Endothelial cell of umbilical vein (primary cell): ENCODE results near the gene SLC35A4. TPM values are rescaled to one million over a fixed set of nuclear protein-coding genes. Genes with fewer than 3 reads are reported as not detected.
A peak's percentile ranks its signal among the peaks of the same experiment; 100 is the strongest.

Experiments used
- BruUV-seq: library from RNA; stranded (reverse); fragments of 400-500 nt; replicated peaks from 2 replicates; lab custom pipeline; 2021; lab: Mats Ljungman, UMichigan
- CTCF ChIA-PET: fragments of 300-600, 350-600 bp; sonication (Branson Sonifier 250); formaldehyde crosslinking; loops from one replicate; lab custom pipeline; 2021; ENCODE audit warnings: antibody characterized with exemption, inconsistent platforms; lab: Charles Lee
- POLR2A ChIA-PET: fragments of 300-600, 350-600 bp; sonication (Branson Sonifier 250); formaldehyde crosslinking; loops from one replicate; lab custom pipeline; 2021; ENCODE audit warnings: antibody characterized with exemption, inconsistent platforms; lab: Charles Lee
- DNase-seq: peaks from one replicate; pipeline ENCODE4 v3.0.0-alpha.2; 2011; ENCODE audit warnings: low read depth, low spot score
- FAIRE-seq: peaks from 2 replicates; lab custom pipeline; 2011; peaks lifted over from hg19 to GRCh38; lab: Jason Lieb, UNC
- H2AFZ ChIP-seq: 2 replicates; pipeline ENCODE4 v1.6.0; 2012; ENCODE audit warnings: low read depth, low read length, control low read depth, inconsistent platforms
- H3K27ac ChIP-seq: 2 replicates; pipeline ENCODE4 v1.5.1; 2011; ENCODE audit warnings: low read depth, mild to moderate bottlenecking, control low read depth, low read length, moderate library complexity; ENCODE audit not compliant: insufficient read depth
- H3K27me3 ChIP-seq, 2 experiments: 2 replicates each; pipeline versions ENCODE4 v1.6.0 to v1.6.1; 2011; ENCODE audit warnings: low read length in 2 of 2, mixed read lengths in 1 of 2; ENCODE audit not compliant: control insufficient read depth in 2 of 2, insufficient read depth in 2 of 2
- H3K36me3 ChIP-seq, 2 experiments: 2 replicates in 1 of 2; 3 replicates in 1 of 2; pipeline ENCODE4 v1.5.1; 2011; ENCODE audit warnings: low read length in 2 of 2, mild to moderate bottlenecking in 1 of 2, moderate library complexity in 1 of 2; ENCODE audit not compliant: control insufficient read depth in 2 of 2, insufficient read depth in 2 of 2; ENCODE audit errors: extremely low read depth in 1 of 2
- H3K4me1 ChIP-seq: 3 replicates; pipeline ENCODE4 v1.5.1; 2011; ENCODE audit warnings: mild to moderate bottlenecking, low read length; ENCODE audit not compliant: control insufficient read depth, insufficient read depth; ENCODE audit errors: extremely low read depth
- H3K4me2 ChIP-seq: 2 replicates; pipeline ENCODE4 v1.6.1; 2011; ENCODE audit warnings: low read length, control low read depth, mixed read lengths; ENCODE audit not compliant: insufficient read depth
- H3K4me3 ChIP-seq, 3 experiments: fragments of 200-600 bp in 1 of 3; sonication (generic), shearing (Covaris generic) in 1 of 3; replicated peaks in 1 of 3; 2 replicates each; pipeline ENCODE4 v1.5.1; 2011 to 2016; ENCODE audit warnings: control low read depth in 3 of 3, low read length in 3 of 3, mild to moderate bottlenecking in 2 of 3, inconsistent platforms in 1 of 3, low read depth in 1 of 3, moderate library complexity in 1 of 3; ENCODE audit not compliant: insufficient read depth in 1 of 3
- H3K79me2 ChIP-seq: 2 replicates; pipeline ENCODE4 v1.6.0; 2012; ENCODE audit warnings: low read length, inconsistent platforms; ENCODE audit not compliant: control insufficient read depth, insufficient read depth
- H3K9ac ChIP-seq: replicated peaks from 2 replicates; pipeline ENCODE3; 2011; ENCODE audit warnings: low read length, control low read depth; ENCODE audit not compliant: insufficient read depth; ENCODE audit errors: extremely low read depth
- H3K9me1 ChIP-seq: replicated peaks from 3 replicates; pipeline ENCODE4 v1.6.0; 2011; ENCODE audit warnings: mild to moderate bottlenecking, low read length; ENCODE audit not compliant: control insufficient read depth, insufficient read depth; ENCODE audit errors: extremely low read depth
- H3K9me3 ChIP-seq: replicated peaks from 2 replicates; pipeline ENCODE4 v1.5.1; 2012; ENCODE audit warnings: low read length, inconsistent platforms; ENCODE audit not compliant: control insufficient read depth, insufficient read depth
- H4K20me1 ChIP-seq: replicated peaks from 2 replicates; pipeline ENCODE3; 2011; ENCODE audit warnings: mild to moderate bottlenecking, low read length; ENCODE audit not compliant: control insufficient read depth, insufficient read depth; ENCODE audit errors: extremely low read depth
- CTCF ChIP-seq, 2 donors: IDR thresholded peaks; 1 replicate in 1 of 2; 2 replicates in 1 of 2; pipeline ENCODE4 v1.5.1; 2011; ENCODE audit warnings: low read length in 2 of 2, mild to moderate bottlenecking in 2 of 2, moderate library complexity in 2 of 2, control low read depth in 1 of 2, inconsistent platforms in 1 of 2, low read depth in 1 of 2; ENCODE audit not compliant: insufficient read depth in 1 of 2; ENCODE audit errors: extremely low read depth in 1 of 2
- EZH2 ChIP-seq: IDR thresholded peaks from 2 replicates; pipeline ENCODE4 v1.6.1; 2012; ENCODE audit warnings: borderline replicate concordance, low read depth, mild to moderate bottlenecking, moderate library complexity, low read length, inconsistent platforms; ENCODE audit not compliant: severe bottlenecking
- FOS ChIP-seq: IDR thresholded peaks from 2 replicates; pipeline ENCODE4 v1.6.1; 2011; ENCODE audit warnings: mild to moderate bottlenecking, low read length, moderate library complexity, borderline replicate concordance; ENCODE audit not compliant: insufficient read depth
- GATA2 ChIP-seq: IDR thresholded peaks from 2 replicates; pipeline ENCODE4 v1.7.0; 2011; ENCODE audit warnings: low read depth, mild to moderate bottlenecking, moderate library complexity, mixed read lengths, low read length; ENCODE audit not compliant: insufficient read length, insufficient read depth
- JUN ChIP-seq: IDR thresholded peaks from 2 replicates; pipeline ENCODE4 v1.6.1; 2011; ENCODE audit warnings: borderline replicate concordance, low read depth; ENCODE audit not compliant: insufficient read length, insufficient read depth
- MAX ChIP-seq: IDR thresholded peaks from 2 replicates; pipeline ENCODE4 v1.6.1; 2011; ENCODE audit not compliant: insufficient read depth, insufficient read length
- MYC ChIP-seq: IDR thresholded peaks from one replicate; pipeline ENCODE4 v1.6.1; 2011; ENCODE audit warnings: mild to moderate bottlenecking, low read depth, low read length
- POLR2A ChIP-seq: IDR thresholded peaks from 2 replicates; pipeline ENCODE4 v1.6.1; 2012; ENCODE audit warnings: low read depth, mild to moderate bottlenecking, control low read depth, low read length
- POLR2AphosphoS5 ChIP-seq: IDR thresholded peaks from 2 replicates; pipeline ENCODE4 v1.6.1; 2012; ENCODE audit warnings: low read depth, mild to moderate bottlenecking, control low read depth, low read length, moderate library complexity; ENCODE audit not compliant: insufficient read depth
- dilution Hi-C: fragments of 300-500 bp; cut with MboI; formaldehyde crosslinking; loops from one replicate; pipeline ENCODE4 v1.15.0; 2019; ENCODE audit warnings: low sequenced_read_pairs; ENCODE audit not compliant: extremely low pct_ligation_motif_present
- intact Hi-C: fragments of 100-400 bp; cut with micrococcal nuclease; formaldehyde crosslinking; loops from one replicate; pipeline ENCODE4 v1.10.0; 2022
- polyA plus RNA-seq, 4 experiments: library from polyadenylated mRNA; depleted of rRNA in 3 of 4; stranded (reverse) in 3 of 4; unstranded in 1 of 4; fragments of >200 nt; gene quantifications; 2 replicates each; pipeline versions ENCODE4 v1.2.1 to v1.2.3, GENCODE V29; 2011 to 2012; ENCODE audit warnings: missing spikeins in 1 of 4
- total RNA-seq: library from RNA; stranded (reverse); gene quantifications from 2 replicates; pipeline ENCODE4 v1.2.3, GENCODE V29; 2021

The SLC35A4 gene
- total and polyA plus RNA-seq, 2 donors (not counting 3 experiments of a cell fraction or from before 2014, with no cell fraction given) = 65.6 to 118 TPM

- Histone ChIP-seq H3K9ac (no peak overlapping the region), H3K9me3 (no peaks in the 10 kb centered on the region), H3K4me2 (no peak overlapping the region), H3K79me2 (peaks cover 29% of the 10 kb centered on the region), H3K4me1 (peaks cover 15% of the 10 kb centered on the region), H3K36me3 (no peaks in the 10 kb centered on the region), H4K20me1 (no peaks in the 10 kb centered on the region), H3K27ac (no peak overlapping the region), H2AFZ (no peak overlapping the region), H3K27me3 (no peaks in the 10 kb centered on the region), H3K4me3 (no peak overlapping the region), H3K9me1 (no peaks in the 10 kb centered on the region)
- intact Hi-C loops (no loop called here), dilution Hi-C loops (no loop called here)
- FAIRE-seq = peak; percentile 26
- ChIA-PET CTCF (interaction anchor here (1.9 to 3.9 kb wide), 3 partner anchors 11 to 76 kb away, joined by 6 to 18 read pairs (median 6); partner anchors contain the start of genes CD14 and EIF4EBP3), POLR2A (no interaction called here)
- no peak for DNase-seq
- no TSS peak for BruUV-seq
- no peak for TF ChIP-seq GATA2
- no peak for TF ChIP-seq MAX
- TF ChIP-seq POLR2AphosphoS5 = no peak
- no peak for TF ChIP-seq MYC
- TF ChIP-seq CTCF (IDR thresholded peaks at IDR 0.05; ENCODE audit: extremely low read depth in 1 of 2, insufficient read depth in 1 of 2, low read depth in 1 of 2, low read length in 2 of 2) = no peak
- TF ChIP-seq JUN = no peak
- no peak for TF ChIP-seq POLR2A
- TF ChIP-seq FOS = no peak
- no peak for TF ChIP-seq EZH2
These were observed 6.1 kb upstream of the SLC35A4 start for GRCh38 chr5:140558542-140558941.
